HG03108 (cell line): ENCODE measurements around the gene RIPOR3.
"Not testable (repeated sequence)": the region's sequence is repeated elsewhere in the genome, so short reads cannot be mapped to it uniquely, and the experiment has no call there.

Experiments
- ATAC-seq: cut with Tn5 transposase; IDR thresholded peaks from one replicate; pipeline ENCODE4 v1.9.1; 2021; ENCODE audit warnings: moderate library complexity; ENCODE audit not compliant: unreplicated experiment

The RIPOR3 gene

DNA sequence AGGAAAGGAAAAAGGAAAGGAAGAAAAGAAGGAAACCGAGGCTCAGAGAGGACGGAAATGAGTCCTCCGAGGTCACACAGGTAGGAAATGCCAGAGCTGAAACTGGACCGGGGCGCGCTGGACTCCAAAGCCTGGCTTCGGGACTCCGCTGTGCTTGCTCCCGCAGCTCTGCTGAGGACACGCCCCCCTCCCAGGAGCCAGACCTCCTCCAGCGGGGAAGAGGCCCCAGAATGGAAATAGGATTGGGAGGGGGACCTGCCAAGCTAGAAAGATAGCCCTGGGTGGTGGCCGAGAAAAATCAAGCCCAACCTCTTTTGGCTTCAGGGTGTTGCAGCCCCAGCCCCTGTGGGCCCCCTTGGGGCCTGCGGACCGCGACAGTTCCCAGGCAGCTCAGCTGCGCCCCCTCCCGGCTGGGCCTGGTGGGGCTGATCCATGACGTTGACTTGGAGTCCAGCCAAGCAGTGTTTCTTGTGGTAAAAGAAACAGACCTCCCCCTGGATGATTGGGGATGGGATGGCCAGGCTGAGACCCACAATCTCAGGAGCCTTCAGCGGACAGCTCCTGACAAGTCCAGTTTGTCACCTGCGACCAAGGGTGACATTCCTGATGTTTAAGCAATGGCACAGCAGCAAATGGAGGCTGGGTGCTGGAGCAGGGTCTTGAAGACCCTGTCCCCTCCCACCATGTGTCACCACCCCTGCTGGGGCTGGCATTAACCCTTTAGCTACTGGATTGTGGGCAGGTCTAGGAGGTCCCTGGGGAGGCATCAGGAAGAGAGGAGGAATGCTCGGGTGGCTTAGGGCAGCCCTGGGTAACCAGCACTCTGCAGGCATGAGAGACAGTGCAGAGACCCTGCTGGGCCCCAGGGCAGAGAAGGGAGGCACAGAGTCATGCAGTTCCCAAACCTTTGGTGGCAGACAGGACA is 55.4 kb downstream of the RIPOR3 start:
- ATAC-seq: no peak

DNA sequence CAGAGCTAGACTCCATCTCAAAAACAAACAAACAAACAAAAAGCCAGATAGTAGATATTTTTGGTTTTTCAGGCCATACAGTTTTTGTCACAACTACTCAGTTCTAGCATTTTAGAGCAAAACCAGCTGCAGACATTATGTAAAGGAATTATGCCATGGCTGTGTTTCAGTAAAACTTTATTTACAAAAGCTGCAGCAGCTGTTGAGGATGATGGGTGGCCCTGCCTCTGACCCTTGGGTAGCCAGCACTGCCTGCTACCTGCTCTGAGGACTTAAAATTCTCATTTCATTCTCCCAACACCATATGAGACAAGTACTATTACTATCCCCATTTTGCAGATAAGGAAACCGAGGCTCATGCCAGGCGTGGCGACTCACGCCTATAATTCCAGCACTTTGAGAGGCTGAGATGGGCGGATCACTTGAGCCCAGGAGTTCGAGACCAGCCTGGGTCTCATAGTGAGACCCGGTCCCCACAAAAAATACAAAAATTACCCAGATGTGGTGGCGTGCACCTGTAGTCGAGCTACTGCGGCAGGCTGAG is 56.3 kb downstream of the RIPOR3 start:
- ATAC-seq: no peak

DNA sequence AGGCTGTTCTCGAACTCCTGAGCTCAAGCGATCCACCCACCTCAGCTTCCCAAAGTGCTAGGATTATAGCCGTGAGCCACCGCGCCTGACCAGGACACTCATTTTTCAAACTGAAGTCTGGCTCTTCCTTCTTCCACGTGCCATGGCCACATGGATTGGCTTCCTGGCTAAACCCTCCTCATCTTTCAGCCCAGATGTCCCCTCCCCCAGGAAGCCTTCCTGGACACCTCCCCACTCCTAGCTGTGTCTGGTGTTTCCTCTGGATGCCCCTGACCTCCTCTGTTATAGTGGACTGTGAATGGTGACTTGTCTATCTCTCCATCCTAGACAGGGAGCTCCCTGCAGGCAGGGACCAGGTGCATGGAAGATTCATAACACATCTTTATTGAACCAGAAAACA is 57.2 kb downstream of the RIPOR3 start:
- no peak for ATAC-seq

DNA sequence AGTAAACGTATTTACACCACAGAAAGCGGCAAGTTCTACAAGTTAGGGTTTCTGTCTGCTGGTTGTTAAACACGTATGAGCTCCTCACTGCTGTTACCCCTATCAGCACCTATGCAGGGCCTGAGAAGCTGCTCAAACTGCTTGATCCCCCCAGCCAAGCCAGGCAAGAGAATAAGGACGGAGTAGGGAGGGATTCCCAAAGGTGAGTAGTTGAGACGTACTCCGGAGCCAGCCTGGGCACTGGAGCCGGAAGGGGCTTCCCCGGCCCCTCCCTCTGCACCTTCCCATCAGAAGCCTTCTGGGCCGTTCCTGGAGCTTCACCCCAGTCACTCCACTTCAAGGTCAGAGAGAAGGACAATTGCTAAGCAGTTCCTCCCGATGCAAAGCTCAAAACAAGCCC is 58.0 kb downstream of the RIPOR3 start:
- ATAC-seq: no peak

DNA sequence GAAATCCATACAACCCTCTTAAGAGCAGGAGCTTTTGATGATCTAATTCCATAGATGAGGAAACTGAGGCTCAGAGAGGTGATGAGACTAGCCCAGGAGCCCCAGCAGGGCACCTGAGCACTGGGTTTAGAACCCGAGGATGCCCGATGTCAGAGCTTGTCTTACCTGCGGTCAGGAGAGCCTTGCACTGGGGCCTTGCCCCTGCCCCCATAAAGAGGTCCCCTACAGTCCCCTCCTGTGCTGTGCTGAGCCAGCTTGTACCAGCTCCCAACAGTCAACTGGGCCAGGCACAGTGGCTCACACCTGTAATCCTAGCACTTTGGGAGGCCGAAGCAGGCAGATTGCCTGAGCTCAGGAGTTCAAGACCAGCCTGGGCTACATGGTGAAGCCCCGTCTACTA is 58.6 kb downstream of the RIPOR3 start:
- ATAC-seq: no peak

DNA sequence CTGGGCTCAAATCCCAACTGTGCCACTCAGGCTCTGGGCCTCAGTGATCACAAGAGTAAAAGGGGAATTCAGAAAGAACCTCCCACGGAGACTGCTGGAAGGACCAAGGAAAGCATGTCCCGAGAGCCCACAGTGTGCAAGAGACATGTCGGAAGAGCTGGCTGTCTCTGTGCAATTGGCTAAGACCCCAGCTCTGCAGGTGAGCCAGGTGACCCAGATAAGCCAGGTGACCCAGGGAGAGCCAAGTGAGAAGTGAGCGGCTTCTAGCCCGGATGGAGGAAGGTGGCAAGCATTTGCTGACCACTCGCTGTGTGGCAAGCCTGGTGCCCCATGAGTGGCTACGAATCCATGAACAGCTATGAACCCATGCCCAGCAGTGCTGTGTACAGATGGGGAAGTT is 59.1 kb downstream of the RIPOR3 start:
- ATAC-seq: no peak

DNA sequence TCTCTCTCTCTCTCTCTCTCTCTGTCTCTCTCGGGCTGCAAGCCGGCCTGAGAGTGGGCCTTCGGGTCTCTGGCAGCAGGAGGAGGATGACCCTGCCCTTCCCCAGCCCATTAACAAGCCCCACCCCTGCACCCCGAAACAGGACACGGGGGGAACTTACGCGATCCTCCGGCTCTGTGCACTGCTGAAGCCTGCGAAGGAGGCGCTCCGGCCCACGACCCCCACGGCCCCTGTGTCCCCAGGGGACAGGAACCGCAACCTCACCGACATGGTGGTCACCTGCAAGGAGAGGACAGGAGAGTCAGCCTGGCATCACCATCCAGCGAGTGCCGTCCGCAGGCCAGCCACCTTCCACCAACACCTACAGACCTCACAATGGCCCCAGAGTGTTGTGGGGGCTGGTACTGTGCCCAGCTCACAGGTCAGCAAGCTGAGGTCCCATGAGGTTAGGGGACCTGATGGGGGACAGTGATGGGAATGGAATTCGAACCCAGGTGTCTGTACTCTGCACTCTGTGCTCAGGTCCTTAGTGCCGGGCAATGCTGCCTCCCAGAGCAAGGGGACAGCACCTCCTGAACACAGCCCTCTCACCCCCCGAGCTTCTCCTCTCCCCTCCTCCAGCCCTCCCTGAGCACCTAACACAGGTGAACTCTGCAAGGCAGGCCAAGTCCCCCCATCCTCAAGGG is 60.6 kb downstream of the RIPOR3 start:
- ATAC-seq: no peak

DNA sequence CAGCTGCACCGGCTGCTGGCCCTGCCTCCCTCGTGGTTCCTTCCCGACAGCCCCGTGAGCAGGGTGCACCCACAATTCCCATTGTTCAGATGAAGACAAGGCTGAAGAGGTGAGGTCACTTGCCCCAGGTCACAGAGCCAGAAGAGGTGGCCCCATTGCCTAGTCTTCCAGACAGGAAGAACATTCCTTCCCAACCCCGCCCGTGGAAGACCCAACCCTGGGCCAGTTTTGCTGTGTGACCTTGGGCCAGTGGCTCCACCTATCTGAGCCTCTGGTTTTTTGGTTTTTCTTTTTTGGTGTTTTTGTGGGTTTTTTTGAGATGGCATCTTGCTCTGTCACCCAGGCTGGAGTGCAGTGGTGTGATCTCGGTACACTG is 61.7 kb downstream of the RIPOR3 start:
- ATAC-seq: no peak

DNA sequence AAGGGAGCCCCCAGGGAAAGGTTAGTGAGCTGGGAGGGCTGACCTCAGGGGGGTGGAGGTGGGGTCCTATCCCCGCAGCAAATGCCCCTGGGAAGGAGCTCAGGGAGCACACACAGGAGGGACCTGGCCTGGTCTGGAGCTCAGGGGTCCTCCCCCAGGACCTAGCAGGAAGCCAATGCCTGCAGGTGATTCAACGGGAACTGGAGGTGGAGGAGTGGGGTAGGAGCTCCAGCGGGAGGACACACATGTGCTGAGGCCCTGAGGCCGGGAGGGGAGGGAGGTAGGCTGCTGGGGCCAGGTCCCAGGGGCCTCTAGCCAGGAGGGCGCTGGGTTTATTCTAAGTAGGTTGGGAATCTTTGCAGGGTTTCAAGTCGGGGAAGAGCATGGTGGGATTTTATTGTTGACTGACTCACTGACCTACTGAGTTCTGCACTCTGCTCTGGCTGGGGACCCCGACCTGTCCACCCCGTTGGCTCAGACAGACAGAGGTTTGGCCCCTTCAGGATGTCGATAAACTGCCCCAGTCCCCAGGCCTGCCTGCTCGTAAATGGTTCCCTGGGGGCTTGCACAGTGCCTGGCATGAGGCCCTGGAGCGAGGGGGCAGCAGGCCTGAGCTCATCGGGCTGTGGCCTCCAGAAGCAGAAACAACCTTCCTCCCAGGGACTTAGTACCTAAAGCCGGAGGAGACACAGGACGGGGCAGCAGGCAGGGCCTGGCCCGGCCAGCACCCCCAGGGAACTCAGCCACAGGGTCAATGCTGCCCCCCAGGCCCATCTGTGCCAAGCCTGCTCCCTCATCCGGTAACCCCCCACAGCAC is 62.3 kb downstream of the RIPOR3 start:
- ATAC-seq: no peak

DNA sequence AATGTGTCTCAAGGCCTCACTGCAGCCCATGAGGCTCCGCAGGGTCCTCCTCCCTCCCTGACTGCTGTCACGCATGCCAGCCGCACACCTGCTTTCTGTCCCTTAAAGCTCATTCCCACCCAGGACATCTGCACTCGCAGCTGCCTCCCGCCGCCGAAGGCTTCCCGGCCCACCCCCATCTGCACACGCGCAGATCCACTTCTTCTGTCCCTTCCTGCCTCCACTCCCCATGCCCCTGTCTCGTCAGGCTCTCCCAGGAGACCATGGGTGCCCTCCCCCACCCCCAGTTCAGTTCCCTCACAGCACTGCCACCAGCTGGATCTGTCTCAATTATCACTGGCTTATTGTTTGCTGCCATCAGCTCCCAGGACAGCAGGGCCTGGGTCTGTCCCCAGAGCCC is 63.0 kb downstream of the RIPOR3 start:
- no peak for ATAC-seq

DNA sequence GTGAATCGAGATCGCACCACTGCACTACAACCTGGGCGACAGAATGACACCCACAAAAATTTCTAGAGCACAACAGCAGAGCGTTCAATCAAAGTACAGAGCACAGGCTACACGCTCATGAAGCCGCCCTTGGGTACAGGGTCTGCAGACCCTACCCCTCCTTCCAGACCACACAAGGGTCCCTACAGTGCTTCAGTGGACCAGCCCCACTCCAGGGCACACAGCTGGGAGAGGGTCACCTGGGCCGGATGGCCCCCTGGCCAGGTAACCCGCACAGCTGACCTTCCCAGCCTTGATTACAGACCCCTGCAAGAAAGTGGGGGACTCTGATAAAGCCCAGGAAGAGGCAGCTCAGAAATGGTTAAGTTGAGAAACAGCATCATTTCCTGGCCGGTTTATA is 63.6 kb downstream of the RIPOR3 start:
- ATAC-seq: no peak

DNA sequence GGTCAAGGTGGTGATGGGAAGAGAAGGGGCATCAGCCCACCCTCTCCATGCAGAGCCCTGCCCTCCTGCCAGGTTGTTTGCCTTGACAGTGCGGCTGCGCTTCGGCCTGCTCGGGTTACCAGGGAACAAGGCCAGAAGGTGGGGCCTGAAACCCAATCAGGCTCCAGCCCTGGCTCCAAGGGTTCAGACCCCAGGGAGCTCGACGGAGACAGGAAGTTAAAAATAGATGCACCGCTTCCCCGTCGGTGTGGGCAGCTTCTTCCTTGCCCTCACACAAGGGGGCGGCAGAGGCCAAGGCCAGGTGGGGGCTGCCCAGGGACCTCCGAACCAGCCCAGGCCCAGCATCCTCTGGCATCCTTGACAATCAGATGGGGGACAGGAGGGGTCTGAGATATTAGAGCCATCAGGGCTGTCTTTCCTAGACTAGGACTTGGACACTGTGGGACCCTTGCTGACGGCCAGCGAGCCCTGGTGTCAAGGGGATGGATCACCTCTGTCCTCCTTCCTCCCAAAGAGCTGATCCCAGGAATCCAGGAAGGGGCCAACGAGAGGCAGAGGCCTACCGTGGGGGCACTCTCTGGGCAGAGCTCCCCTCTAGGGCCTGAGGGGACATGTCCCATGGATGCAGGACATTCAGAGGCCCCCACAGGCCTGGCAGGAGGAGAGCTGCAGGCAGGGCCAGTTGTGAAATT is 65.2 kb downstream of the RIPOR3 start:
- ATAC-seq: no peak

DNA sequence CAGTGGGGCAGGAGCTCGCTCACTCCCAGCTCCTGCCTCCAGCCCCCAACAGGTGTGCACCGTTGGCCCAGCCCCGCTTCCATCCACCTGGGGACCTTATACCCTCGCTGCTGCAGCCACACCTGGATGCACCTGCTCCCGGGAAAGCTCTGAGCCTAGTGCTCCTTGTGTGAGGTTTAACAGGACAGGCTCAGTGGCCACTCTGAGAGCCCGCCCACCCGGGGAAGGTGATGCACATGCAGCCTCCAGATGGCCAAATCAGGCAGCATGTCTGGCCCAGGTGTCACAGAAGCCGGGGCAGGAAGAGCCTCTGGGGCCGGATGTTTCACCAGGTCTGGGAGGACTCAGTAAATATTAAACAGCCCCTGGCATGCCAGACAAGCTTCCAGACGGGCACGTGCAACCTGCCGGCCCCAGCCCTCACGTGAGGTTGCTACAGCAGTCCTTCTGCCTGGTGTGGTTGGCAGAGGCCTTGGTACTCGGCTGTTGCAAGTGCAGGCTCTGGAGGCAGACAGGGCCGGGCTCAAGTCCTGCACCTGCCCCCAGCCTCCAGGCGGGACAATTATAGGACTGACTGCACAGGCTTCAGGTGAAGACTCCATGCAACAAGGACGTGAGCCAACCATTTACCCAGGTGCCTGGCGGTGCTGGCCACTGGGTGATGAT is 66.9 kb downstream of the RIPOR3 start:
- ATAC-seq: no peak

DNA sequence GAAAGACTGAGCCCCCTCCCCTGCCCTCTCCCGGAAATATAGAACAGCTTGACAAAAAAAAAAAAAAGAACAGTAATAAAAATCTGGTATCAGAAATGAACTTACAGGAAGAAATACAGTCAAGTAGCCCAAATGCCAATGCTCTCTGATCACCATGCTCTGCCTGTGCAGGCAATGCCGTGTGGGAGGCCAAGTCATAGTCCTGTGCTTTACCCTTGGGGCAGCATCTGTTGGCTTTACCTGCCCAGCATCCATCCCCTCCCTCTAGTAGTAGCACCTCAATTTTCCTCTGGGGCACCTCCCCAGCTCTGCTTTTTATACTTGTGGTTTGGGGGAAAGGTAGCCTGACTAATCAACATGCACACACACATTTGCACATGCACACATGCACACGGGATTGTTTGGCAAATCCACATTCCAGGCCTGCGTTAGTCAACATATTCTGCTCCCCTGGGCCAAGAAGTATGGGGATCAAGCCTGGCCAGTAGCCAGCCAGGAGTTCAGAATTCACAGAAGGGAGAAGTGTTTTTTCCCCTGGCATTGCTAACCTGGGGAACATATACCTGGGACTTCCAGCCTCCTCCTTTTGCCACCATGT is 70.2 kb downstream of the RIPOR3 start:
- ATAC-seq: no peak

DNA sequence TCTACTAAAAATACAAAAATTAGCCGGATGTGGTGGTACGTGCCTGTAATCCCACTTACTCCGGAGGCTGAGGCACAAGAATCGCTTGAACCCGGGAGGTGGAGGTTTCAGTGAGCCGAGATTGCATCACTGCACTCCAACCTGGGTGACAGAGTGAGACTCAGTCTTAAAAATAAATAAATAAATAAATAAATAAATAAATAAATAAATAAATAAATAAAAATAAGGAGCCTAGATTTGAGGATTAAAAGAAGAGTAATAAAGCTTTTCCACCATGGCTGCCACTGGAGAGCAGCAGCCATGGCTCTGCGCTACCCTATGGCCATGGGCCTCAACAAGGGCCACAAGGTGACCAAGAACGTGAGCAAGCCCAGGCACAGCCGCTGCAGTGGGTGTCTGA is 70.9 kb downstream of the RIPOR3 start:
- ATAC-seq: not testable (repeated sequence)

DNA sequence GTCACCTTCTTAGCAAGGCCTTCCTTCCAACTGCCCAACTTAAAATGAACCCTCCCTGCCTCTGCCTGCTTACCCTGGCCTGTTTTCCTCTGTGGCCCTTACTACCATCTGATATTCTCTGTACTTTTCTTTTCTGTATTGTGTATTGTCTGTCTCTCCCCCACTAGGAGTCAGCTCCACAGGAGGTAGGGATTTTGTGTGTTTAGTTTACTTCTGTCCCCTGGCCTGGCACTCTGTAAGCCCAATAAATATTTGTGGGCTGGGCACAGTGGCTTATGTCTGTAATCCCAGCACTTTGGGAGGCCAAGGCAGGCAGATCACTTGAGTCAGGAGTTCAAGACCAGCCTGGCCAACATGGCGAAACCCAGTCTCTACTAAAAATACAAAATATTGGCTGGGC is 72.8 kb downstream of the RIPOR3 start:
- ATAC-seq: no peak

DNA sequence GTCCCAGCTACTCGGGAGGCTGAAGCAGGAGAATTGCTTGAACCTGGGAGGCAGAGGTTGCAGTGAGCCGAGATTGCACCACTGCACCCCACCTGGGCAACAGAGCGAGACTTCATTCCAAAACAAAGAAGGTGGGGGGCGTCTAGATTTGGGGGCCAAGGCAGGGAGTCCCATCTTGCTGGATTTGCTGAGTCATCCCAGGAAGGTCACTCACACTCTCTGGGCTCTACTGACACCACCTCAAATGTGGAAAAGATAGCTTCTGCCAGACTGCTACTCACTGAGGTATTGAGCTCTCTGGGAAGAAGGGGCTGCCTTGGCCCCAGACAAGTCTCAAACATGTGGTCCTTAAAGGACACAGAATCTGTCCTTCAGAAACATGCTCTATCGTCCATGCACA is 74.3 kb downstream of the RIPOR3 start:
- ATAC-seq: no peak

DNA sequence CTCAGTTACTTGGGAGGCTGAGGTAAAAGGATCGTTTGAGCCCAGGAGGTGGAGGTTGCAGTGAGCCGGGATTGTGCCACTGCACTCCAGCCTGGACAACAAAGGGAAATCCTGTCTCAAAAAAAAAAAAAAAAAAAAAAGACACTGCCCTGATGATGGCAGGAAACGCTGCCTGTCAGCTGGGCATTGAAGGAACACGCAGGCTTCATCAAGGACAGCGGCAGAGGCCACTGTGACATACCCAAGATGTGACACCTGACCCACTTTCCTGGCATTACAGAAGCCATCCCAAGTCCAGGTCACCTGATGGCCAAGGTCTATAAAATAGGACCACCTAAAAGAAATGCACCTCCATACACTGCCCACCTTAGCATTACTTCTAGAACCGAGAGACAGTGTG is 75.9 kb downstream of the RIPOR3 start:
- no peak for ATAC-seq

DNA sequence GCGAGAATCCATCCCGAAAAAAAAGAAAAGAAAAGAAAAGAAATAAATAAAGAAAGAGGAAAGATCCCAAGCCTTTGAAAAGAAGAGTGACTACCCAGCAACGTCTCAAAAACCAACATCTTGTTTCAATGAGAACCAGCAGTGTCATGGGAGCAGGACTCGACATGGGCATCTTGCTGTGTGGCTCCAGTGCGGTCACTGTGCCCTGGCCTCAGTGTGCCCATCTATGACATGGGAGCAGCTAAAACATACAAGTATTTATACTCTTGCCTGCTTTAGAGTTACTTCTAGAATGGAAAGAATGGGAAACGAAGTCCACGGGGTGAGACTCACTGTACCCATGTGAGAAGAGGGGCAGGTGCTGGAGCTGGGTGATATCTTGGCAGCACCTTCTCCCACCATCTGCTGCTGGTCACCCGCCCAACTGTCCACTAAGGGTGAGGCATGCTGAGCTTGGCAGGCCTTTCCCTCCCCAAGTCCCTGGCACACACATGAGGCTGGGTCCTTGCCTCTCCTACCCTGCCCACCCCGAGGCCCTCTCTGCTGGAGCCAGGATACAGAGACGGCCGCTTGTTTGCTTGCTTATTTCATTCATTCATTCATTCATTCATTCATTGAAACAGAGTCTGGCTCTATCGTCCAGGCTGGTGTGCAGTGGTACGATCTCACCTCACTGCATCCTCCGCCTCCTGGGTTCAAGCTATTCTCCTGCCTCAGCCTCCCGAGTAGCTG is 77.7 kb downstream of the RIPOR3 start:
- no peak for ATAC-seq
